Left ventricle myocardium inferior (tissue), 1 donor: ENCODE data around the gene CNNM3. TPM values are rescaled to one million over a fixed set of nuclear protein-coding genes. Genes with fewer than 3 reads are reported as not detected.

Experiments
- DNase-seq: peaks from one replicate; pipeline ENCODE4 v3.0.0-alpha.2; 2020
- H3K27ac ChIP-seq: fragments of 200-600 bp; replicated peaks from 2 replicates; pipeline ENCODE4 v1.8.0; 2021
- H3K27me3 ChIP-seq: fragments of 200-600 bp; 2 replicates; pipeline ENCODE4 v1.8.0; 2021; ENCODE audit warnings: low read depth
- H3K36me3 ChIP-seq: fragments of 200-600 bp; 2 replicates; pipeline ENCODE4 v1.8.0; 2021
- H3K4me1 ChIP-seq: fragments of 200-600 bp; 2 replicates; pipeline ENCODE4 v1.8.0; 2021
- H3K4me3 ChIP-seq: fragments of 200-600 bp; 2 replicates; pipeline ENCODE4 v1.8.0; 2021; ENCODE audit warnings: mild to moderate bottlenecking, moderate library complexity
- H3K9me3 ChIP-seq: fragments of 200-600 bp; replicated peaks from 2 replicates; pipeline ENCODE4 v1.8.0; 2021
- intact Hi-C: fragments of 100-400 bp; cut with micrococcal nuclease; formaldehyde crosslinking; loops from one replicate; pipeline ENCODE4 v1.11.0; 2022
- total RNA-seq: library from RNA; stranded (reverse); fragmentation: NEBNext Ultra II Directional; extraction: Animal tissue kit (Norgen Biotek cat#: 25700); gene quantifications from one replicate; pipeline ENCODE4 v1.2.1, GENCODE V29; 2021
- TF ChIP-seq, protein P1 (sequence below): fragments of 200-600 bp; IDR thresholded peaks from 2 replicates; pipeline ENCODE4 v1.8.0; 2021; ENCODE audit warnings: antibody characterized with exemption, mild to moderate bottlenecking, borderline replicate concordance
- donor health status: DM: no; HTN: yes; CAD: no; lungs with severe emphysema.

The CNNM3 gene
- total RNA-seq, 1 donor from 2014 or later = 11.1 TPM

GRCh38 chr2:96869822-96870625 lies 54.0 kb downstream of the CNNM3 start, which contains the start of gene SEMA4C:
SEMA4C (minus strand) TSS chr2:96870080; CDS start chr2:96867886, 2,194 bp downstream.
- Histone ChIP-seq H3K27me3 (no peaks in the 10 kb centered on the region), H3K4me1 (peaks cover 98% of the 10 kb centered on the region), H3K36me3 (peaks cover 25% of the 10 kb centered on the region), H3K4me3 (peak within 1 kb of the TSS; percentile 83), H3K27ac (peak within 1 kb of the TSS; percentile 98), H3K9me3 (no peaks in the 10 kb centered on the region)
- intact Hi-C loops = loop anchor here (5.0 kb wide), 1 partner anchor 37 kb away; no protein-coding TSS in a partner anchor
- peak; percentile 79 for DNase-seq
- TF ChIP-seq, protein P1, sequence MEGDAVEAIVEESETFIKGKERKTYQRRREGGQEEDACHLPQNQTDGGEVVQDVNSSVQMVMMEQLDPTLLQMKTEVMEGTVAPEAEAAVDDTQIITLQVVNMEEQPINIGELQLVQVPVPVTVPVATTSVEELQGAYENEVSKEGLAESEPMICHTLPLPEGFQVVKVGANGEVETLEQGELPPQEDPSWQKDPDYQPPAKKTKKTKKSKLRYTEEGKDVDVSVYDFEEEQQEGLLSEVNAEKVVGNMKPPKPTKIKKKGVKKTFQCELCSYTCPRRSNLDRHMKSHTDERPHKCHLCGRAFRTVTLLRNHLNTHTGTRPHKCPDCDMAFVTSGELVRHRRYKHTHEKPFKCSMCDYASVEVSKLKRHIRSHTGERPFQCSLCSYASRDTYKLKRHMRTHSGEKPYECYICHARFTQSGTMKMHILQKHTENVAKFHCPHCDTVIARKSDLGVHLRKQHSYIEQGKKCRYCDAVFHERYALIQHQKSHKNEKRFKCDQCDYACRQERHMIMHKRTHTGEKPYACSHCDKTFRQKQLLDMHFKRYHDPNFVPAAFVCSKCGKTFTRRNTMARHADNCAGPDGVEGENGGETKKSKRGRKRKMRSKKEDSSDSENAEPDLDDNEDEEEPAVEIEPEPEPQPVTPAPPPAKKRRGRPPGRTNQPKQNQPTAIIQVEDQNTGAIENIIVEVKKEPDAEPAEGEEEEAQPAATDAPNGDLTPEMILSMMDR = no peak

GRCh38 chr2:96870626-96871255 lies 54.7 kb downstream of the CNNM3 start:
- intact Hi-C loops = loop anchor here (5.0 kb wide), 1 partner anchor 37 kb away; no protein-coding TSS in a partner anchor
- H3K4me3 ChIP-seq = peak overlapping the region; percentile 83
- H3K27ac ChIP-seq = peak overlapping the region; percentile 98
- peaks cover 98% of the 10 kb centered on the region for H3K4me1 ChIP-seq
- H3K36me3 ChIP-seq = peaks cover 18% of the 10 kb centered on the region
- no peak for DNase-seq
- TF ChIP-seq, protein P1 = no peak
- no peaks in the 10 kb centered on the region for H3K27me3 ChIP-seq
- no peaks in the 10 kb centered on the region for H3K9me3 ChIP-seq

DNA sequence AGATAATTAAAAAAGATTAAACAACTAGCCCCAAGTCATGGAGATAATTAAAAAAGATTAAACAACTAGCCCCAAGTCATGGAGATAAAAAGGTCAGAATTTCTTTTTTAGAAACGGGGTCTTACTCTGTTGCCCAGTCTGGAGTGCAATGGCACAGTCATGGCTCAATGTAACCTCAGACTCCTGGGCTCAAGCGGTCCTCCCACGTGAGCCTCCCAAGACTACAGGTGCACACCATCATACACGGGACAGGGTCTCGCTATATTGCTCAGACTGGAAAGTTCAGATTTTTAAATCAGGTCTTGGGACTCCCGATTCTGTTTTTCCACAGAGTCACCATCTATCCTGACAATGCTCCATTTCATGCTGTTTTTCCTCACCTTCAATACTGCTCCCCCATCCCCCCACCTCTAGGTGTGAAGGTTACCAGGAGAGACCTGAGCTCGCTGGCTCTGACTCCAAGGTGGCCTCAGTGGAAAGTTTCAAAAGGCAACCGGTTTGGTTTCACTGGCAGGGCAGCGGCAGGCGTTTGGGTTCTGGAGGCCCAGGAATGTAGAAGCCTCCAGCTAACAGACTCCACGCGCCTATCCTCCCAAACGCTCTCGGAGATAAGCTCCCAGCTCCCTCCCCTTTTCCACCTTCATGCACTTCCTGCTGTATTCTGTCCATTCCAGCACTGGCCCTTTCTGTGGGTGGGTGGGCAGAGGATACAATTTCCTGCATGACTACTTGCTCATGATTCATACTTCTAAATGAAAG lies 56.7 kb downstream of the CNNM3 start:
- DNase-seq = no peak
- Histone ChIP-seq H3K36me3 (no peaks in the 10 kb centered on the region), H3K4me1 (peaks cover 78% of the 10 kb centered on the region), H3K9me3 (no peaks in the 10 kb centered on the region), H3K27me3 (no peaks in the 10 kb centered on the region), H3K27ac (peak overlapping the region; percentile 98), H3K4me3 (peak overlapping the region; percentile 43)
- TF ChIP-seq, protein P1 = no peak
- intact Hi-C loops = loop anchor here (5.0 kb wide), 1 partner anchor 35 kb away; no protein-coding TSS in a partner anchor

DNA sequence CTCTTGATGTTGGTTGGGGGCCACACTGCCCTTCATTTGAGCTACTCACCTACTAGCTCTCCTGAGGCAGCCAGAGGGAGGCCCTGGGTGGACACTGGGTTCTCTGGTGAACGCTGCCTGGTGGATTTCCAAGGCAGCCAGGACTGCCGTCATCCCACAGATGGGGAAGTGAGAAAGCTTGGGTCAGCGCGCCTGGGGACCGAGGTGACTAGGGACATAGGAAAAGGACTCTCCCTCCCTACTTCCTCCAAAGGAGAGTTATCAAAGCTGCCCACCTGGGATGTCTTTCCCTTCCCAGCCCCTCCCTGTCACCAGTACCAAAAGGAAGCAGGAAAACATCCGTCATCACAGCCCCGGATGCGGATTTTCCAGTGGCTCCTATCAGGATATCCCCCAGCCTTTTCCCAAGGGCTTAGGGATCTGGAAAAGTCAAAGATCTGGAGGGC lies 57.6 kb downstream of the CNNM3 start:
- TF ChIP-seq, protein P1 = no peak
- no peaks in the 10 kb centered on the region for H3K9me3 ChIP-seq
- intact Hi-C loops = loop anchor here (5.0 kb wide), 1 partner anchor 34 kb away; no protein-coding TSS in a partner anchor
- no peaks in the 10 kb centered on the region for H3K27me3 ChIP-seq
- H3K27ac ChIP-seq = peak overlapping the region; percentile 98
- no peaks in the 10 kb centered on the region for H3K36me3 ChIP-seq
- peaks cover 68% of the 10 kb centered on the region for H3K4me1 ChIP-seq
- peak overlapping the region; percentile 43 for H3K4me3 ChIP-seq
- DNase-seq = peak; percentile 76

DNA sequence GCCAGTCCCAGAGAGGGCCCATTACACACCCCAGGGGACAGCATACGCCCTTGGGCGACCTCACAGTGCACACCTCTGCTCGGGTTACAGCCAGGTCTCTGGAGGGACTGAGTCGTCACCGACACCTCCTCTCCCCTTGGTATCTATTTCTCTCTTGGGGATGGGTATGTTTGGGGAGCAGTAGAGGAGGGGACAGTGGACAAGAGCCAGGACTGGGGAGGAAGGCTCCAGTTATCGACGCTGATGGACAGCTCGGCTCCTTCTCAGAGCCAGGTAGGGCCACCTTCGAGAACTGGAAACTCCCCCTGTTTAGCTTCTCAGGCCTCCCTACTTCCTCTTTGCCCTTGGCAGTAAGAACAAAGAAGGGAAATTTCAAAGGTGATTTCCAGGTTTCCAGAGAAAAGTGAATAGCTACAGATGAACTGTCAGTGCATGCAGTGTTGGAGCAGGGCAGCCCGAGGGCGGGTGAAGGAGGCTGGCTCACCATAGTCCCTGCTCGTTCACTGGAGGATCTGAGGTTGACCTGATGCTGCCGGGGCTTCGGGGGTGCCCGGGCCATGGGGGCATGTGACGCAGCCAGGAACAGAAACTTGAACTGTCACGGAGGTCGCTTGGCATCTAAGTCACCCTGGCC lies 58.2 kb downstream of the CNNM3 start:
- H3K4me3 ChIP-seq = peak overlapping the region; percentile 14
- intact Hi-C loops = loop anchor here (5.0 kb wide), 1 partner anchor 33 kb away; no protein-coding TSS in a partner anchor
- no peaks in the 10 kb centered on the region for H3K36me3 ChIP-seq
- H3K4me1 ChIP-seq = peaks cover 62% of the 10 kb centered on the region
- TF ChIP-seq, protein P1 = no peak
- H3K9me3 ChIP-seq = no peaks in the 10 kb centered on the region
- DNase-seq = no peak
- no peaks in the 10 kb centered on the region for H3K27me3 ChIP-seq
- H3K27ac ChIP-seq = peak overlapping the region; percentile 98
